Upper lobe of left lung (tissue), 4 donors: ENCODE data around the gene HCAR3.
"Not testable (repeated sequence)": the region's sequence is repeated elsewhere in the genome, so short reads cannot be mapped to it uniquely, and the experiment has no call there.

Experiments used
- EP300 ChIP-seq, 4 donors: sonication (generic); formaldehyde crosslinking; IDR thresholded peaks; one replicate each; pipeline ENCODE4 v1.5.1; 2017; ENCODE audit warnings: antibody characterized with exemption in 4 of 4, control low read depth in 2 of 4
- POLR2A ChIP-seq, 4 donors: fragments of 450-650 bp; IDR thresholded peaks; one replicate each; pipeline ENCODE4 v1.5.1; 2016 to 2017; ENCODE audit warnings: antibody characterized with exemption in 4 of 4, mild to moderate bottlenecking in 2 of 4
- POLR2AphosphoS5 ChIP-seq, 2 donors: sonication (generic); formaldehyde crosslinking; IDR thresholded peaks; one replicate each; pipeline ENCODE4 v1.5.1; 2017; ENCODE audit warnings: antibody characterized with exemption in 2 of 2
- TF ChIP-seq, protein P1 (sequence below), 6 experiments: fragments of 450-650 bp in 4 of 6; fragments of 200-600 bp in 2 of 6; sonication (generic) in 2 of 6; IDR thresholded peaks; one replicate each; pipeline ENCODE4 v1.5.1; 2016 to 2019; ENCODE audit warnings: antibody characterized with exemption in 6 of 6

DNA sequence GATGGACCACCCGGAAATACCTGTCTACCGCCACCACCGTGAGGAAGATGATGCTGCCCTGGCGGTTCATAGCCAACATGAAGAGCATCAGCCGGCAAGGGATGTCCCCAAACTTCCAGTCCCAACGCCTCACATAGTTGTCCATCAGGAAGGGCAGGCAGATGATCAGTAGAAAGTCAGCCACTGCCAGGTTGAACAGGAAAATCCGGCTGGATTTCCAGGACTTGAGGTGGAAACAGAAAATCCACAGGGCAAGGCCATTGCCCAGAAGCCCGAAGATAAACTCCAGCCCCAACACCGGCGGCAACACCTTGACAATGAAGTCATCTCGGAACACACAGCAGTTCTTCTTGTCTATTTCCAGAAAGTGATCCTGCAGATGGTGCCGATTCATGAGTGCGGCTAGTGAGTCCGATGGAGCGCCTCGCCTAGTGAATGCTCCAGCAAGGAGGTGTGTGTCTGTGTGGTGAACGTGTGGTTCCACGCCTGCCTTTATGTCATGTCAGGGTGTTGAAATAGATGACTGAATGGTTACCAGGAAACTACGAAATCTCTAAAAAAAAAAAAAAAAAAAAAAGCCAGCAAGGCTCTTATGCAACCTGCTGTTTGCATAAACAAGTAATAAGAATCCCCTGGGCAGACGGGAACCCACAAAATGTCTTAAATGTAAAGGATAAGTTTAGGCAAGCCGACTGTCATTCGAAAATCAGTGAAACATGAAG lies 13.6 kb downstream of the HCAR3 start, which contains the start of gene HCAR2:
- not testable (repeated sequence) for TF ChIP-seq POLR2AphosphoS5, EP300 (IDR thresholded peaks at IDR 0.05)
- TF ChIP-seq, protein P1, sequence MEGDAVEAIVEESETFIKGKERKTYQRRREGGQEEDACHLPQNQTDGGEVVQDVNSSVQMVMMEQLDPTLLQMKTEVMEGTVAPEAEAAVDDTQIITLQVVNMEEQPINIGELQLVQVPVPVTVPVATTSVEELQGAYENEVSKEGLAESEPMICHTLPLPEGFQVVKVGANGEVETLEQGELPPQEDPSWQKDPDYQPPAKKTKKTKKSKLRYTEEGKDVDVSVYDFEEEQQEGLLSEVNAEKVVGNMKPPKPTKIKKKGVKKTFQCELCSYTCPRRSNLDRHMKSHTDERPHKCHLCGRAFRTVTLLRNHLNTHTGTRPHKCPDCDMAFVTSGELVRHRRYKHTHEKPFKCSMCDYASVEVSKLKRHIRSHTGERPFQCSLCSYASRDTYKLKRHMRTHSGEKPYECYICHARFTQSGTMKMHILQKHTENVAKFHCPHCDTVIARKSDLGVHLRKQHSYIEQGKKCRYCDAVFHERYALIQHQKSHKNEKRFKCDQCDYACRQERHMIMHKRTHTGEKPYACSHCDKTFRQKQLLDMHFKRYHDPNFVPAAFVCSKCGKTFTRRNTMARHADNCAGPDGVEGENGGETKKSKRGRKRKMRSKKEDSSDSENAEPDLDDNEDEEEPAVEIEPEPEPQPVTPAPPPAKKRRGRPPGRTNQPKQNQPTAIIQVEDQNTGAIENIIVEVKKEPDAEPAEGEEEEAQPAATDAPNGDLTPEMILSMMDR (IDR thresholded peaks at IDR 0.05), result not testable (repeated sequence)
- peak in 1 of 4 donors; percentile 12 for TF ChIP-seq POLR2A (IDR thresholded peaks at IDR 0.05)
